Jurkat, Clone E6-1 (cell line): Measurements from ENCODE around the gene CNN2. TPM values are rescaled to one million over a fixed set of nuclear protein-coding genes. Genes with fewer than 3 reads are reported as not detected.

Source experiments
- DNase-seq: peaks from one replicate; pipeline ENCODE4 v3.0.0-alpha.2; 2011; ENCODE audit warnings: low read depth, low spot score
- H3K4me3 ChIP-seq: 2 replicates; pipeline ENCODE4 v1.5.1; 2011; ENCODE audit warnings: mild to moderate bottlenecking, low read length, control low read depth, moderate library complexity
- polyA plus RNA-seq: library from polyadenylated mRNA; unstranded; fragments of >200 nt; gene quantifications from one replicate; pipeline ENCODE4 v1.2.1, GENCODE V29; 2012; ENCODE audit warnings: missing spikeins; ENCODE audit not compliant: insufficient read length, insufficient read depth

CNN2 gene
- 130 TPM for polyA plus RNA-seq

DNA sequence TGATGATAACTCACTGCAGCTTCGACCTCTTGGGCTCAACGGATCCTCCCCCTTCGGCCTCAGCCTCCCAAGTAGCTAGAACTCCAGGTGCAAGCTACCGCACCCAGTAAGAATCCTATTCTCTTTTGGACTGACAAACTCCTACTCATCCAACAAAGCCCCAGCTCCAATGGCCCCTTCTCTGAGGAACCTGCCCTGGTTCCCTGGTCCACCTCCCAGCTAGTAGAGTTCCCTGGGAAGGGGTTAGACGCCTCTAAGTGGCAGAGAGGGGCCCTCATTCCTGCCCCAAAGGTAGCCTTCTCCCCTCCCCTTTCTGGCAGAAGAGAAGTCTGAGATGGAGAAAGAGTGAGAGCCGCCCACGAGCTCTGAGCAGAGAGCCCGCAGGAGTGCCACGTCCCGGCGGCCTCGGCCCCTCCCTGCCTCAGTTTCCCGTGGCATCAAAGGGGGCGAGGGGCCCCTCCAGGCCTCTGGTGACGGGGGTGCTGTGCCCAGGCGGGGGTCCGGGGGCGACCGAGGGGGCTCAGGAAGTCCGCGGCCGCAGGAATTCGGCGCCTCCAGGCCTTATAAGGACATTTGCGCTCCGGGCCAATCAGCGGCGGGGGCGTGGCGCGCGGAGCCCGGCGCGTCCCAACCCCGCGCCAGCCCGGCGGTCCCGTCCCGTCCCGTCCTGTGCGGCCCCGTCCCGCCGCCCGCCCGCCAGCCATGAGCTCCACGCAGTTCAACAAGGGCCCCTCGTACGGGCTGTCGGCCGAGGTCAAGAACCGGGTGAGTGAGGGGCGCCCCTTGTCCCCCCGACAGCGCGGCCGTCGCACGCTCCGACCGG lies at the start of gene CNN2:
Gene CNN2 (plus strand): TSS at position 649 of the 823 bp plus-strand sequence. CDS start 54 bp downstream, at position 703.
- no peak for DNase-seq

DNA sequence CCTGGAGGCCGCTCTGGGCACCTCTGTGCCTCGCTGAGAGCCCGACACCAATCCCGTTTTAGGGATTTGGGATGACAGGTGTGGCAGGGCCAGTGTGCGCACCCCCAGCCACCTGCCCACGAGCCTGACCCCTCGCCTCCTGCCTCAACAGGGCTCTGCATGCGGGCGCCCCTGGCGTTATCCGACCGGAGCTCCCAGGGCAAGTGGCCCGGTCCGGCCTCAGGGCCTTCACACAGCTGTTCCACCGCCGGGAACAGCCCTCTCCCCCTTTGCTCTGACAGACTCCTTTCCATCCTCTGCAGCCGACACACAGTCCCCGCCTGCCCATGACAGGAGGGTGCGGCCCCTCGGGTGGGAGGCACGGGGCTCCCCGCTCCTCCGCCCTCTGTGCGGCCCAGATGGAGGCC lies 49.3 kb upstream of the CNN2 start:
- H3K4me3 ChIP-seq = no peak overlapping the region
- no peak for DNase-seq

More for the DNA sequence above, at the start of gene CNN2:
- H3K4me3 ChIP-seq = peak within 1 kb of the TSS; percentile 87

DNA sequence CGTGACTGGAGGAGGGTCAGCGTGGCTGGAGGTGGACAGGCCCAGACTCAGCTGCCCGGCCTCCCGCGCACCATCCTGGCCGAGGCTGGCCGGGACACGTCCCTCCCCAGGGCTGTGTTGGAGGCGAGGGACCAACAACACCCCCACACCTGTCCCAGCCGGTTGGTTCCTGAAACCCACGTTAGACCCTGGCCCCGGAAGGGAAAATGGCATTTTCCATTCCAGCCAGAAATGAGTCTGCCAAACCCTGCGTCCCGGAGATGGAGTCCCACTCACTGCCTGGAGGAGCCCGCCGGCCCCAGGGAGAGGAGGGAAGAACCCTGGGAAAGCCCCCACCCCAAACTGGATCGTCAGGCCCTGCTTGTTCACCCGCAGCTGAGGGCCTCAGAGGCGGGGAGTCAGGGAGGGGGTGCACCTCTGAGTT lies 47.1 kb upstream of the CNN2 start:
- DNase-seq = no peak

DNA sequence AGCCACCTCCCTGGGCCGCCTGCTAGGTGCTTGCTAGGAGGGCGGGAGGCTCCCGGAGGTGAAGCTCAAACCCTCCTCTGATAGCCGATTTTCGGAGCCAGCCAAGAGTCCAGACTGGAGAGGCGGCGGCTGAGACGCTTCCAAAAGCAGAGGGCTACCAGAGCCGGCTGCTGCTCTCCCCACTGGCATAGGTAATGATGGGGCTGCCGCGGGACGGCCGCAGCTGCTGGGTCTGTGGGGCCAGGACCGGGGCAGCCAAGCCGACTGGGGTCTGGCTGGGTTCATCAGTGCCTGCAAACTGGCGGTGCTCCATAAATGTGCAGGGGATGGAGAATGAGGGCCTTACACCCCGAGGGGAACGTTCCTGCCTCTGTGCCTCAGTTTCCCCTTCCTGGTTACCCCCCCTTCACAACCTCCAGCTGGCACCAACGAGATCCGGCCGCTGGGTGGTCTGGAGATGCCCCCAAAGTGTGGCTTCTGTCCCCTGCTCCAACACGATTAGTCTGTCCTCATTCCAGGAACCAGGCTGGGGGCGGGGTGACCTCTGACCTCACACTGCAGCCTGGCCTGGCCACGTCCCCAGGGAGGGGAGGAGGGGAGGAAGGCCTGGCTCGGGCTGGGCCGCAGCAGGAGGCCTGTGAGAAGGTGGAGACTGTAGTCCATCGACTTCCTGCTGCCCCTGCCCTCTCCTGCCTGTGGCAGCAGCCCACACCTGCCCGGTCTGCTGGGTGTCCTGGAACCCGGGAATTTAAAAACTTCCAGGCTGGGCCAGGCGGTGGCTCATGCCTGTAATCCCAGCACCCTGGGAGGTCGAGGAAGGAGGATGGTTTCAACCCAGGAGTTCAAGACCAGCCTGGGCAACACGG lies 46.0 kb upstream of the CNN2 start:
- no peak for DNase-seq
- no peak overlapping the region for H3K4me3 ChIP-seq

More for the DNA sequence above, 47.1 kb upstream of the CNN2 start:
- H3K4me3 ChIP-seq = no peak overlapping the region

DNA sequence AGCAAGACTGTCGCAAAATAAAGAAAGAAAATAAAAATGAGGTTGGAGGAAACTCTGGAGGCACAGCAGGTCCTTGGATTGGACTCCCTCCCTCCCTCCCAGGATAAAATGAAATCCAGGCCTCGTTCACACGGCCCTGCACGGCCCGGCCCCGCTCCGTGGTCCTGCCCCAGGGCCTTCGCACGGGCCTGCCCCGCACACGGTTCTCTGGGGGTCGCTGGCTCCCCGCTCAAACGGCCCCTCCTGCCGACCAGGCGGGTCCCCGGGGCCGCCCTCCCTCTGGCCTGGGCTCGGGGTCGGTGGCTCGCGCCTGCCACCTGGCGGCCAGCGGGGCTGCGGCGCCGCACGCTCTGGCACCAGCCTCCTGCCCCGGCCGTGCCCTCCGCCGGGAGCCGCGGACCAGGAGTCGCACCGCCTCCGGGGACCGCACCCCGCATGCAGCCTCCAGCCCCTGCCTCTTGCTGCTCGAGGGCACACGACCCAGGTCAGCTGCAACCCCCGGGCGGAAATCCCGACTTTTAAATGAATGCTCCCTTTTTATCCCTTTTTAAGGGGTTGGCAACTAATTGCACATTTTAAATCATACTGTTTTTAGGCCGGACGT lies 43.7 kb upstream of the CNN2 start:
- DNase-seq = no peak
- H3K4me3 ChIP-seq = peak overlapping the region; percentile 25

DNA sequence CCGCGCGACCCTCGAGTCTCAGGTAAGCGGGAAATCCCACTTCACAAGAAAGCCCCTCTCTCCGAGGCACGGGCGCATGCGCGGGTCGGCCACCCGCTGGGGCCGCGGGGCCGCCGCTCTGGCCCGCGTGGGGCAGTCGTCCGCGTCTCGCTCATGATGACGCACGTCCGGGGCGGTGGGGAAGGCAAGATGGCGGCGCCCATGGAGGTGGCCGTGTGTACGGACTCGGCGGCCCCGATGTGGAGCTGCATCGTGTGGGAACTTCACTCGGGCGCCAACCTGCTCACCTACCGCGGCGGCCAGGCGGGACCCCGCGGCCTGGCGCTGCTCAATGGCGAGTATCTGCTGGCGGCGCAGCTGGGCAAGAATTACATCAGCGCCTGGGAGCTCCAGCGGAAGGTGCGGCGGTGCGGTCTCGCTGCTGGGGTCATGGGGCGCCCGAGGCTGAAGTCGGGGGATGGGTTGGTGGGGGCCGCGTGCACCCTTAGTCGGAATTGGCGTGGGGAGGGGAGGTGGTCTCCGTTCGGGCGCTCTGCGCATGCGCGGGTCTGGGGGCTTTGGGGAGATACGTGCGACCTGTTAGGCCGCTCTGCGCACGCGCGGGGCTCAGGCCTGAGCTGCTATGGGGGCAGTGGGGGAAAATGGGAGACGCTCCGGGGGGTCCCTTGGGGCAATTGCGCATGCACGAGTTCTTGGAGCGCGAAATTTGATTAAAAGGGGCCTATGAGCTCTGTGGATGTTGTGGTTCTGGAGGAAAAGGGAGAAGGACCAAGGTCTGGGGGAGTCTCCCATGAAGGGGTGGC lies 42.0 kb upstream of the CNN2 start, which contains the start of gene WDR18:
Gene WDR18 (plus strand): TSS at position 181 of the 803 bp plus-strand sequence. CDS start 9 bp downstream, at position 190.
- peak; percentile 79 for DNase-seq

DNA sequence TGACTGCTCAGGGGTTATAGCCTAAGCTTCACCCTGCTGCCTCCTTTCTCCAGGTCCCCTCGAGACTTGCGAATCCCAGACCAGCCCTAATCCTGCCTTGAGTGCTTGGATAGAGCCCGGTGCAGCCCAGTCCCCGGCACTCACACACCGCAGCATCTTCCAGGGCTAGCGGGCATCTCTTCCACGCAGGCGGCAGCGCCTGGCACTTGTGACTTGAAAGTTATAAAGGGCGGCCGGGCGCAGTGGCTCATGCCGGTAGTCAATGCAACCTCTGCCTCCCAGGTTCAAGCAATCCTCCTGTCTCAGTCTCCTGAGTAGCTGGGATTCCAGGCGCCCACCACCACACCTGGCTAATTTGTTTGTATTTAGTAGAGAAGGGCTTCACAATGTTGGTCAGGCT lies 40.3 kb upstream of the CNN2 start:
- H3K4me3 ChIP-seq = no peak overlapping the region
- DNase-seq = no peak

More for the DNA sequence above, 42.0 kb upstream of the CNN2 start, which contains the start of gene WDR18:
- peak within 1 kb of the TSS; percentile 94 for H3K4me3 ChIP-seq

DNA sequence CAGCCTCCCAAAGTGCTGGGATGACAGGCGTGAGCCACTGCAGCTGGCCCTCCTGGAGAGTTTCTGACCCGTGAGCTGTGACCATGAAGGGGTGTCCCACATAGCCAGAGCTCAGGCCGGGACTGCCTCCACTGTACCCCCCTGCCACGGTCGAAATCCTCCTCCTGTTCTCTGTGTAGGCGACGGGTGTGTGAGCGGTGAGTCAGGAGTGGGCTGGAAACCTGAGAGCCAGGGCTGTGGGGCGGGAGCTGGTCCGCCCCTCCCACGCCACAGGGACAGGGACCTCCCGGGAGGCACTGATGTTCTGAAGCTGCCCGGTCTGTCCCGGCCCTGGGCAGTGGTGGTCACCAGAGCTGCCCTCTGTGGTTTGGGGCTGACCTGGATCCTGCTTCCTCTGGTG lies 38.3 kb upstream of the CNN2 start:
- H3K4me3 ChIP-seq = no peak overlapping the region
- no peak for DNase-seq

DNA sequence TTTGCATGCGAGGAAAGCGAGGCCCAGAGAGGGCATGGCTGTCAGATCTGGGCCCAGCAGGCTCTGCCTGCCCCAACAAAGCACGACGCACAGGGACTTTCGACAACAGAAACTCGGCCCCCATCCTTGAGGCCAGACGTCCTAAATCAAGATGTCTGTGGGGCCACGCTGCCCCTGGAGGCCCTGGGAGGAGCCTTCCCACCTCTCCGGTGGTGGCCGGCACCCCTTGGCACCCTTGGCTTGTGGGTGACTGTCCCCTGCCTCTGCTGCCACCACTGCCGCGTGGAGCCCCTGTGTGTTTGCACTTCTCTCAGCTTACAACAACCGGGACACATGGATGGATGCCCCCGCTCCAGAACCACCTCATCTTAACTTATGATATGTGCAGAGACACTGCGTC lies 37.9 kb upstream of the CNN2 start:
- no peak overlapping the region for H3K4me3 ChIP-seq
- DNase-seq = no peak

DNA sequence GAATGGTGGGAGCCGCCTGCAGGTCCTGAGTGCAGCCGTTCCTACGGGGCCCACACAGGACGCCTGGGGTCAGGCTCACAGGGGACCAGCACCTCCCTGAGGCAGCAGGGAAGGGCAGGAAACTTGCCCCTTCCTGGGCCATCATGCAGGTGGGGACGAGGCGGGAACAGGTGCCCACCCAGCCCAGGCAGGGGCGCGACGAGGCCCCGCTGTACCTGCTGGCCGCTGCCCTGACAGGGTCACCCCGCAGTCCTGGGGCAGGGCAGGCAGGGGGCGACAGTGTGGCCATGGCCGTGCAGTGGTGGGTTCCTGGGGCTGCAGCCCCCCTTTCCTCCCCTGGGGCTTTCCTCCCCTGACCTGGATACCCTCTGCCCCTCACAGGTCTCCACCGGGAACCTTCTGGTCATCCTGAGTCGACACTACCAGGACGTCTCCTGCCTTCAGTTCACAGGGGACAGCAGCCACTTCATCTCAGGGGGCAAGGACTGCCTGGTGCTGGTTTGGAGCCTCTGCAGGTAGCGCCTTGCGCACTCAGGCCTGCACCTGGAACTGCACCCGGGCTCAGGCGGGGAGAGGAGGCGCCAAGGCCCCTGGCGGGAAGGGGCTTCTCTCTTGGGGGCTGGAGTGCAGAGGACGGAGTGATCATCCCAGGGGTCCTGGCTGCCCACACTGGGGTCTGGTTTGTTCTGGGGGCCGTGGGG lies 36.9 kb upstream of the CNN2 start:
- no peak overlapping the region for H3K4me3 ChIP-seq
- no peak for DNase-seq

DNA sequence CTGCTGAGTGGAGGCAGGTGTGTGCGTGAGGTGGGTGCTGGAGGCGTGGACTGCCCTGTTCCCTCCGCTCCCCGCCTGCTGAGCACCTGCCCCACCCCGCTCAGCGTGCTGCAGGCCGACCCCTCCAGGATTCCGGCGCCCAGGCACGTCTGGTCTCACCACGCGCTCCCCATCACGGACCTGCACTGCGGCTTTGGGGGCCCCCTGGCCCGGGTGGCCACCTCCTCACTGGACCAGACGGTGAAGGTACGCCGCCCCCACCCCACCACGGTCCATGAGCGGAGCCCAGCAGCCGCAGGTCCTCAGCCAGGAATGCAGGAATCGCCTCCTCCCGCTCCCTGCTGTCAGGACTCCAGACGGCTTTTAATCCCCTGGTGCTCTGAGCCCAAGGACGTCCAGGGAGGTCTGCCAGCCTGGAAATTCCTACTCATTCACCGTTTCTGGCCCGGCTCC lies 36.3 kb upstream of the CNN2 start:
- H3K4me3 ChIP-seq = no peak overlapping the region
- no peak for DNase-seq

DNA sequence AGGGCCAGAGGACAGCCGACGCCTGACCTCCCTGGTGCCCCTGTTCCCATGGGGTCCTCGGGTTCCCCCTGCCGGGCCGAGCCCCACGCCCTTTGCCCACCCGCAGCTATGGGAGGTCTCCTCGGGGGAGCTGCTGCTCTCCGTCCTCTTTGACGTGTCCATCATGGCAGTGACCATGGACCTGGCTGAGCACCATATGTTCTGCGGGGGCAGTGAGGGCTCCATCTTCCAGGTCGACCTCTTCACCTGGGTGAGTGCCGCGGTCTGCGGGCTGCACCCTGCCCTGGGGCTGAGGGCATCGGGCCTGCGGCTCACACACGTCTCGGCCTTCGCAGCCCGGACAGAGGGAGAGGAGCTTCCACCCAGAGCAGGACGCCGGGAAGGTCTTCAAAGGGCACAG lies 35.7 kb upstream of the CNN2 start:
- H3K4me3 ChIP-seq = no peak overlapping the region
- no peak for DNase-seq

DNA sequence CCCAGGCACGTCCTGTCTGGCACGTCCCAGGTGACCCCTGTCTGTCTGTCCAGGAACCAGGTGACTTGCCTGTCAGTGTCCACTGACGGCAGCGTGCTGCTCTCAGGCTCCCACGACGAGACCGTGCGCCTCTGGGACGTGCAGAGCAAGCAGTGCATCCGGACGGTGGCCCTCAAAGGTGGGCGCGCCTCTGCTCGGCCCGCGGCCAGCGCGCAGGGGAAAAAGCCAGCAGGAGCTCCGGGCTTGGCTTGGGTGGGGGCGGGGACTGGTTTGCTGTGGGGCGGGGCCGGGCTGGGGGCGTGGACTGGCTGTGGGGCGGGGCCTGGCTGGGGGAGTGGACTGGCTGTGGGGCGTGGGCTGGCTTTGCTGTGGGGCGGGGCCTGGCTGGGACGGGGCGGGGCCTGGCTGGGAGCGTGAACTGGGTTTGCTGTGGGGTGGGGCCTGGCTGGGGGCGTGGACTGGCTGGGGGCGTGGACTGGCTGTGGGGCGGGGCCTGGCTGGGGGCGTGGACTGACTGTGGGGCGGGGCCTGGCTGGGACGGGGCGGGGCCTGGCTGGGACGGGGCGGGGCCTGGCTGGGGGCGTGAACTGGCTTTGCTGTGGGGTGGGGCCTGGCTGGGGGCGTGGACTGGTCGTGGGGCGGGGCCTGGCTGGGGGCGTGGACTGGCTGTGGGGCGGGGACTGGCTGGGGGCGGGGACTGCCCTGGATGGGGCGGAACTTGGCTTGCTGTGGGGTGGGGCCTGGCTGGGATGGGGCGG lies 35.1 kb upstream of the CNN2 start:
- no peak for DNase-seq
- no peak overlapping the region for H3K4me3 ChIP-seq

DNA sequence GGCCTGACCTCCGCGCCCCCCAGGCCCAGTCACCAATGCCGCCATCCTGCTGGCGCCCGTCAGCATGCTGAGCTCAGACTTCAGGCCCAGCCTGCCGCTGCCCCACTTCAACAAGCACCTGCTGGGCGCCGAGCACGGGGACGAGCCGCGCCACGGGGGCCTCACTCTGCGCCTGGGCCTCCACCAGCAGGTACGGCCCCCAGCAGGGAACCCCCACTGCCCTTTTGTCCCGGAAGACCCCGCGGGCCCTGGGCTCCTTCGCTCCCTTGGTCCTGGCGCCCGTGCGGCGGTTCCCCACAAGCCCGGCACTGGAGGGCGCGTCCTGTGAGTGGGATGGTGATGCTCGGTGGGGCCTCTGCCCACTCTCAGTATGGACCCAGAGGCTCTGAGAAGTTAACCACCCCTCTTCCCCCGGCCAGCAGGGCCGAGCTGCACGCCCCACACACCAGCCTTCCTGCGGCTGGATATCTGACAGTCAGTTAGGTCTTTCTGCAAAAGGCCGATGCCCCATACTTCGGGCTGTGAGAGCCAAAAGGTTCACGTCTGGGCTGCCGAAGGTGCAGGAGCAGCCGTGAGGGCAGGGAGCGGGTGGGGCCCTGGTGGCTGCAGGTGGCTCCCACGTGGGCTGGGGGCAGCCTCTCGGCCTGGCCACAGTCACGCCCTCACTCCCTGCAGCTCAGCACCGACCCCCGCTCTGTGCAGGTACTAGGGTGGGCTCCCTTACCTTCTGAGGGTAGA lies 34.3 kb upstream of the CNN2 start:
- DNase-seq = no peak
- no peak overlapping the region for H3K4me3 ChIP-seq

DNA sequence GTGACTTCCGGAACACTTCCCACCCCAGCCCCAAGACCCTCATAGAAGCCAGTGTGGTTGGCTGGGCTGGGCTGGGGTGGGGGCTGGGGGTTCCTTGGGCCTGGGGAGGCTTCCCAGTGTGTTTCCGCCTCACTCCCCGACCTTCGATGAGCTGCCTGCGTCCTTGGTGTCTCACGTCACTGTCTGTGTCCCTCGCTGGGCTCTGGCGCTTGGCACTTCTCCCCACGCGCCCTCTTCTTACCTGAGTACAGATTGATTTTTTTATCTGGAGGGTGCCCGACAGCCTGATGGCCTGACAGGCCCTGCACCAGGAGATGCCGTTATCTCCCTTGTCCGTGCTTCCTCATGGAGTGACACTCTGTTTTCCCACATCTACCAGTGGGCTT lies 33.7 kb upstream of the CNN2 start:
- no peak overlapping the region for H3K4me3 ChIP-seq
- no peak for DNase-seq

DNA sequence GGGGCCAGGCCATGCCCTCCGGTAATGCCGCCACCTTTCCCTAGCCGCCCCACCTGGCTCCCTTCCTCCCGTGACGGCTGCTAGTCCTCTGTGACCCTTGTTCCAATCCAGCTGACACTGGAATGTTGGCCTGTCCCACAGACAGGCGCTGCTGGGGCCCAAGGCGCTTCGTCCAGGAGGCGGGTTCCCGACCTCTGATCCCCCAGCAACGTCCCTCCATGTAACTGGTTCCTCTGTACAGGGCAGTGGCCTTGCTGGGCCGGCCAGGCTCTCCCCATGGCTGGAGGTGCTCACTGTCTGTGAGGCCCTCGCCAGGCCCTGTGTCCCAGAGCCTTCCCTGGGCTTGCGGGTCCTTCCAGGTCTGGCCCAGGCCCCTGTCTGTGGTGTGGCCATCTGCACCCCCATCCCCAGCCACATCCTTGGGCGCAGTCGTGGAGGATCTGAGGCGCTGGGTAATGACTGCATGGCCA lies 33.0 kb upstream of the CNN2 start:
- DNase-seq = no peak
- H3K4me3 ChIP-seq = no peak overlapping the region
